T-helper 17 cell (primary cell): ENCODE measurements around the gene KRTAP10-11. TPM values are rescaled to one million over a fixed set of nuclear protein-coding genes. Genes with fewer than 3 reads are reported as not detected.
"Not testable (repeated sequence)": the region's sequence is repeated elsewhere in the genome, so short reads cannot be mapped to it uniquely, and the experiment has no call there.

Experiments
- ATAC-seq: fragments of 150-1000 bp; cut with Tn5 transposase; 2 replicates; pipeline ENCODE4 v1.10.0; 2021; ENCODE audit warnings: mild to moderate bottlenecking, moderate library complexity
- DNase-seq, 3 donors: peaks; one replicate each; pipeline versions ENCODE4 v3.0.0 to v3.0.0-alpha.2; 2020 to 2021
- H3K9me3 ChIP-seq: one replicate; pipeline ENCODE4 v1.7.0; 2013; ENCODE audit warnings: low read length, mild to moderate bottlenecking; ENCODE audit not compliant: control insufficient read depth, poor library complexity, severe bottlenecking
- H3K27ac Mint-ChIP-seq: one replicate; pipeline ENCODE4 v1.8.0; 2022; ENCODE audit warnings: mild to moderate bottlenecking, moderate library complexity, mixed read lengths
- H3K27me3 Mint-ChIP-seq: one replicate; pipeline ENCODE4 v1.8.0; 2022; ENCODE audit warnings: mixed read lengths
- H3K36me3 Mint-ChIP-seq: one replicate; pipeline ENCODE4 v1.8.0; 2022; ENCODE audit warnings: low read depth, mixed read lengths
- H3K4me1 Mint-ChIP-seq: one replicate; pipeline ENCODE4 v1.8.0; 2022; ENCODE audit warnings: mild to moderate bottlenecking, mixed read lengths
- H3K4me3 Mint-ChIP-seq: one replicate; pipeline ENCODE4 v1.8.0; 2022; ENCODE audit warnings: mild to moderate bottlenecking, moderate library complexity, mixed read lengths
- total RNA-seq, 4 donors: library from RNA in 2 of 4; stranded (reverse) in 2 of 4; gene quantifications; one replicate each; pipeline ENCODE4 v1.2.3 and lab custom pipeline; 2022 to 2026

KRTAP10-11 gene
- total RNA-seq, 2 donors from 2014 or later = not detected

- not testable (repeated sequence) for H3K4me1 Mint-ChIP-seq, H3K27ac Mint-ChIP-seq, DNase-seq, H3K4me3 Mint-ChIP-seq, H3K36me3 Mint-ChIP-seq, ATAC-seq, H3K27me3 Mint-ChIP-seq, H3K9me3 ChIP-seq
These were observed 35.9 kb upstream of the KRTAP10-11 start for GRCh38 chr21:44610157-44610843.

GRCh38 chr21:44611551-44611950 is 34.7 kb upstream of the KRTAP10-11 start:
- Mint-ChIP-seq H3K36me3 (peaks cover 1% of the 10 kb centered on the region), H3K4me1 (peaks cover 10% of the 10 kb centered on the region), H3K27ac (no peak overlapping the region), H3K27me3 (no peaks in the 10 kb centered on the region), H3K4me3 (no peak overlapping the region)
- no peak for DNase-seq
- no peak for ATAC-seq
- no peaks in the 10 kb centered on the region for H3K9me3 ChIP-seq

- no peak within 1 kb of the TSS for H3K27ac Mint-ChIP-seq
- no peaks in the 10 kb centered on the region for H3K9me3 ChIP-seq
- no peaks in the 10 kb centered on the region for H3K36me3 Mint-ChIP-seq
- ATAC-seq (no peak), DNase-seq (no peak)
- H3K4me1 Mint-ChIP-seq = peaks cover 11% of the 10 kb centered on the region
- no peaks in the 10 kb centered on the region for H3K27me3 Mint-ChIP-seq
- no peak within 1 kb of the TSS for H3K4me3 Mint-ChIP-seq
These were observed 34.2 kb upstream of the KRTAP10-11 start, which contains the start of gene KRTAP10-8 for GRCh38 chr21:44612029-44612486. Gene KRTAP10-8, plus strand, starts transcription at chr21:44612079. Its CDS starts 22 bp downstream, at chr21:44612101.

- H3K9me3 ChIP-seq = no peaks in the 10 kb centered on the region
- no peak for DNase-seq
- Mint-ChIP-seq H3K27ac (no peak overlapping the region), H3K4me1 (peaks cover 13% of the 10 kb centered on the region), H3K36me3 (no peaks in the 10 kb centered on the region), H3K27me3 (no peaks in the 10 kb centered on the region), H3K4me3 (no peak overlapping the region)
- no peak for ATAC-seq
These were observed 33.5 kb upstream of the KRTAP10-11 start for GRCh38 chr21:44612669-44613229.

GRCh38 chr21:44613386-44614155 is 32.6 kb upstream of the KRTAP10-11 start:
- ATAC-seq (no peak), DNase-seq (no peak)
- H3K4me1 Mint-ChIP-seq = peaks cover 17% of the 10 kb centered on the region
- H3K4me3 Mint-ChIP-seq = no peak overlapping the region
- no peaks in the 10 kb centered on the region for H3K9me3 ChIP-seq
- H3K27me3 Mint-ChIP-seq = no peaks in the 10 kb centered on the region
- H3K27ac Mint-ChIP-seq = no peak overlapping the region
- no peaks in the 10 kb centered on the region for H3K36me3 Mint-ChIP-seq

- H3K36me3 Mint-ChIP-seq = no peaks in the 10 kb centered on the region
These were observed 32.0 kb upstream of the KRTAP10-11 start for GRCh38 chr21:44614161-44614631.

GRCh38 chr21:44614961-44615391 is 31.2 kb upstream of the KRTAP10-11 start:
- no peak overlapping the region for H3K27ac Mint-ChIP-seq
- peaks cover 5% of the 10 kb centered on the region for H3K36me3 Mint-ChIP-seq
- no peaks in the 10 kb centered on the region for H3K9me3 ChIP-seq
- peaks cover 28% of the 10 kb centered on the region for H3K4me1 Mint-ChIP-seq
- H3K27me3 Mint-ChIP-seq = no peaks in the 10 kb centered on the region
- DNase-seq (no peak), ATAC-seq (no peak)
- H3K4me3 Mint-ChIP-seq = no peak overlapping the region

More at GRCh38 chr21:44614161-44614631, 32.0 kb upstream of the KRTAP10-11 start:
- H3K4me3 Mint-ChIP-seq = no peak overlapping the region
- ATAC-seq (no peak), DNase-seq (no peak)
- H3K27ac Mint-ChIP-seq = no peak overlapping the region
- no peaks in the 10 kb centered on the region for H3K27me3 Mint-ChIP-seq
- H3K9me3 ChIP-seq = no peaks in the 10 kb centered on the region
- peaks cover 23% of the 10 kb centered on the region for H3K4me1 Mint-ChIP-seq

GRCh38 chr21:44615466-44615865 is 30.7 kb upstream of the KRTAP10-11 start:
- Mint-ChIP-seq H3K27me3 (no peaks in the 10 kb centered on the region), H3K36me3 (peaks cover 5% of the 10 kb centered on the region), H3K4me3 (no peak overlapping the region), H3K27ac (peak overlapping the region; percentile 73), H3K4me1 (peaks cover 29% of the 10 kb centered on the region)
- no peak for ATAC-seq
- DNase-seq = no peak
- no peaks in the 10 kb centered on the region for H3K9me3 ChIP-seq

- H3K27me3 Mint-ChIP-seq = no peaks in the 10 kb centered on the region
- ATAC-seq (no peak), DNase-seq (no peak)
- H3K4me3 Mint-ChIP-seq = peak overlapping the region; percentile 47
- H3K36me3 Mint-ChIP-seq = peaks cover 5% of the 10 kb centered on the region
- H3K9me3 ChIP-seq = no peaks in the 10 kb centered on the region
- H3K27ac Mint-ChIP-seq = peak overlapping the region; percentile 73
- peaks cover 29% of the 10 kb centered on the region for H3K4me1 Mint-ChIP-seq
These were observed 30.2 kb upstream of the KRTAP10-11 start for GRCh38 chr21:44615911-44616590.

GRCh38 chr21:44616591-44616926 is 29.7 kb upstream of the KRTAP10-11 start:
- Mint-ChIP-seq H3K4me3 (peak overlapping the region; percentile 47), H3K4me1 (peaks cover 29% of the 10 kb centered on the region), H3K27me3 (no peaks in the 10 kb centered on the region), H3K27ac (peak overlapping the region; percentile 73), H3K36me3 (peaks cover 5% of the 10 kb centered on the region)
- no peak for DNase-seq
- ATAC-seq = no peak
- no peaks in the 10 kb centered on the region for H3K9me3 ChIP-seq

- peaks cover 5% of the 10 kb centered on the region for H3K36me3 Mint-ChIP-seq
- peaks cover 29% of the 10 kb centered on the region for H3K4me1 Mint-ChIP-seq
- no peaks in the 10 kb centered on the region for H3K9me3 ChIP-seq
- peak overlapping the region; percentile 73 for H3K27ac Mint-ChIP-seq
- DNase-seq = no peak
- no peaks in the 10 kb centered on the region for H3K27me3 Mint-ChIP-seq
- no peak for ATAC-seq
- no peak overlapping the region for H3K4me3 Mint-ChIP-seq
These were observed 29.1 kb upstream of the KRTAP10-11 start for GRCh38 chr21:44617071-44617501.

GRCh38 chr21:44618504-44618903 is 27.7 kb upstream of the KRTAP10-11 start:
- no peak for DNase-seq
- peak overlapping the region; percentile 76 for H3K4me3 Mint-ChIP-seq
- H3K9me3 ChIP-seq = peaks cover 2% of the 10 kb centered on the region
- peak overlapping the region; percentile 93 for H3K27ac Mint-ChIP-seq
- H3K36me3 Mint-ChIP-seq = peaks cover 7% of the 10 kb centered on the region
- ATAC-seq = peak; percentile 39
- H3K4me1 Mint-ChIP-seq = peaks cover 25% of the 10 kb centered on the region
- no peaks in the 10 kb centered on the region for H3K27me3 Mint-ChIP-seq

GRCh38 chr21:44618909-44619308 is 27.3 kb upstream of the KRTAP10-11 start:
- peaks cover 4% of the 10 kb centered on the region for H3K9me3 ChIP-seq
- Mint-ChIP-seq H3K36me3 (peaks cover 8% of the 10 kb centered on the region), H3K27me3 (no peaks in the 10 kb centered on the region), H3K4me1 (peaks cover 25% of the 10 kb centered on the region), H3K4me3 (peak overlapping the region; percentile 76), H3K27ac (peak overlapping the region; percentile 93)
- DNase-seq = peak in 2 of 3 donors; percentile 22 to 42
- peak; percentile 99 for ATAC-seq
